ENCODE data around the gene ACSM6.

The ACSM6 gene

GRCh38 chr10:95265572-95265971 lies 71.5 kb downstream of the ACSM6 start:
- Histone ChIP-seq H3K4me1 (ENCODE audit: control insufficient read depth, insufficient read depth, low read length) (peaks cover 10% of the 10 kb centered on the region), H3K27ac (ENCODE audit: insufficient read depth, low read depth, low read length, poor library complexity, severe bottlenecking) (no peak overlapping the region)
- 92 to 96% methylated on average over 8 of the region's 8 CpGs for WGBS, 2 experiments

DNA sequence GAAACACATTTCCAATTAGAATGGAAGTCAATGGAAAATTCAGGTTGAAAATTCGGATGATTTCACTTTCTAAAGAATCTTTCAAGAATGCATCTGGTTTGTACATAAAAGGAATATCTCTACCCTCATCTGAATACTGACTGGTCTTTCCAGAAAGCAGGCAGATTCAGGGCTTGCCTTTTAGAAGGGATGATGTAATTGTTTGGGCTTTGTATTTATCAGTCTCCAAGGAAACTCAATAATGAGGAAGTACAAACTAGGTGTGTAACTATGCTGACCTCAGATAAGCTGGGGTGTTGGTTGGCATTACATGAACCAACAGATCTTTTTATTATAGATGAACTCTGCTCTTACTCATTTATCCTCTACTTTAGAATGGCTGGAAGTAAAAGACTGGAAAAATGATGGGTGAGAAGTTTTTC lies 72.6 kb downstream of the ACSM6 start:
- H3K27me3 ChIP-seq (ENCODE audit: control insufficient read depth, insufficient read depth, low read length, poor library complexity, severe bottlenecking), result no peaks in the 10 kb centered on the region
- H3K36me3 ChIP-seq (ENCODE audit: control insufficient read depth, insufficient read depth, low read length), result no peaks in the 10 kb centered on the region
- H3K4me3 ChIP-seq (ENCODE audit: insufficient read depth, low read depth, low read length), result no peak overlapping the region
- no peak overlapping the region for H3K27ac ChIP-seq (ENCODE audit: insufficient read depth, low read depth, low read length, poor library complexity, severe bottlenecking)
- WGBS, 2 experiments, result 95 to 100% methylated on average over 1 of the region's 1 CpG
- H3K4me1 ChIP-seq (ENCODE audit: control insufficient read depth, insufficient read depth, low read length), result peaks cover 10% of the 10 kb centered on the region
- no peaks in the 10 kb centered on the region for H3K9me3 ChIP-seq (ENCODE audit: control insufficient read depth, low read length)

More at GRCh38 chr10:95265572-95265971, 71.5 kb downstream of the ACSM6 start:
- H3K27me3 ChIP-seq (ENCODE audit: control insufficient read depth, insufficient read depth, low read length, poor library complexity, severe bottlenecking), result no peaks in the 10 kb centered on the region
- no peak overlapping the region for H3K4me3 ChIP-seq (ENCODE audit: insufficient read depth, low read depth, low read length)
- H3K36me3 ChIP-seq (ENCODE audit: control insufficient read depth, insufficient read depth, low read length), result no peaks in the 10 kb centered on the region
- no peaks in the 10 kb centered on the region for H3K9me3 ChIP-seq (ENCODE audit: control insufficient read depth, low read length)

DNA sequence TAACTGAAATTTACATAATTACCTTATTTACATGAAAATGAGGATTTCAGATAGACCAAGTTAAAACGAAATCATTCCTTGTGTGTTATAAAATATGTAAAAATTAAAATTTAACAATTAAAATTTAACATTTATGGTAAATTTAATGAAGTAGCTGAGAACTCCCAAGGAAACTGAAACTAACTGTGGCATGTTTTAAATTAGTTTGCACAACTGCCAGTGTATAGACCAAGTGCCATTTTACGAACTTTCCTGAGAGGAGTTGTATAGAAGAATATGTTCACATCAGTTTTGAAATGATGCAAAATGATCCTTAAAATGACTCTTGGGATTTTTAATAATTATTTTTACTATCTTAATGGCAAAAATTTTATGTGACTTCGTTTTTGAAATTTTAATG lies 73.2 kb downstream of the ACSM6 start:
- Histone ChIP-seq H3K36me3 (ENCODE audit: control insufficient read depth, insufficient read depth, low read length) (no peaks in the 10 kb centered on the region), H3K4me3 (ENCODE audit: insufficient read depth, low read depth, low read length) (no peak overlapping the region), H3K27ac (ENCODE audit: insufficient read depth, low read depth, low read length, poor library complexity, severe bottlenecking) (no peak overlapping the region), H3K27me3 (ENCODE audit: control insufficient read depth, insufficient read depth, low read length, poor library complexity, severe bottlenecking) (no peaks in the 10 kb centered on the region), H3K4me1 (ENCODE audit: control insufficient read depth, insufficient read depth, low read length) (peaks cover 10% of the 10 kb centered on the region), H3K9me3 (ENCODE audit: control insufficient read depth, low read length) (no peaks in the 10 kb centered on the region)
- 97 to 100% methylated on average over 1 of the region's 3 CpGs for WGBS, 2 experiments

GRCh38 chr10:95268438-95268837 lies 74.4 kb downstream of the ACSM6 start:
- H3K4me3 ChIP-seq (ENCODE audit: insufficient read depth, low read depth, low read length), result no peak overlapping the region

DNA sequence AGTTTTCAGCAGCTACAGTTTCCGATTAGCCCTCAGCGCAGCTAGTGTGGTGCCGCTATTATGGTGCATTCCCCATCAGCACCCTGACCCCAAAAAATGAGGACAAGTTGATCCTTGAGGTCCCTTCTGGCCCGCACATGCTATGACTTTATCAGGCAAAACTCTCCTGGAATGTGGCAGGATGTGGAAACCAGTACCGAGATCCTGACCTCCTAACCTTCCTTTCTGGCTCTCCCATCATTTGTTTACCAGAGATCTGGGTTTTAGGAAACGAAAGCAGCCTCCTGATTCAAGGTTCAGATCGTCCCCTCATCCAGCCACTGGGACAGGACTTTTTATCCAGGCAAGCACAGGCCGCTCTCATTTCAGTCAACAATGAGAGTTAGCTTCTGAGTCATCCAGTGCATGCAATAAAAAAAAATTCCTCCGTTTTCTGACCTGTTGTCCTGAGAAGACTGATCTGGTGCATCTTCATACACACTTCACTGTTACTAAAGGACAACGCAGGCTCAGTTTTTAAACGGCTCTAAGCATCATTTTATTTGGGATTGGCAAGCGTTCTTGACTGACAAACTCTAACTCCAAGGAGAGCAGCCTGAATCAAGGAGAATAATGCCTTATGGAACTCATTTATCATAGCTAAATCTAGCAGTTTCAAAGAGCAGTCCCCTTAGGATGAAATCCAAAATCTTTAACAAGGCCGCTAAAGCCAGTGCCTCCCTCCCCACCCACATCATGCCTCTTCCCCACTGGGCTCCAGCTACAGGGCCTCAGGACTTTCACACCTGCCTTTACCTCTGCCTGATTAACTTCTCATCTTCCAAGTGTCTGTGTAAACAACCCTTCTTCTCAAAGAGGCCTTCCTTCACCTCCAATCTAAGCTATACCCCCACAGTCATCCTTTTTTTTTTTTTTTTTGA lies 79.6 kb downstream of the ACSM6 start:
- Histone ChIP-seq H3K9me3 (ENCODE audit: control insufficient read depth, low read length) (no peaks in the 10 kb centered on the region), H3K27me3 (ENCODE audit: control insufficient read depth, insufficient read depth, low read length, poor library complexity, severe bottlenecking) (no peaks in the 10 kb centered on the region), H3K4me3 (ENCODE audit: insufficient read depth, low read depth, low read length) (no peak overlapping the region), H3K27ac (ENCODE audit: insufficient read depth, low read depth, low read length, poor library complexity, severe bottlenecking) (no peak overlapping the region), H3K4me1 (ENCODE audit: control insufficient read depth, insufficient read depth, low read length) (peaks cover 10% of the 10 kb centered on the region), H3K36me3 (ENCODE audit: control insufficient read depth, insufficient read depth, low read length) (no peaks in the 10 kb centered on the region)
- WGBS, 2 experiments, result 91 to 92% methylated on average over 13 of the region's 13 CpGs

More at GRCh38 chr10:95268438-95268837, 74.4 kb downstream of the ACSM6 start:
- H3K27me3 ChIP-seq (ENCODE audit: control insufficient read depth, insufficient read depth, low read length, poor library complexity, severe bottlenecking), result no peaks in the 10 kb centered on the region
- peaks cover 10% of the 10 kb centered on the region for H3K4me1 ChIP-seq (ENCODE audit: control insufficient read depth, insufficient read depth, low read length)
- 69 to 77% methylated on average over 12 of the region's 12 CpGs for whole genome bisulfite sequencing, 2 experiments
- H3K9me3 ChIP-seq (ENCODE audit: control insufficient read depth, low read length), result no peaks in the 10 kb centered on the region
- no peaks in the 10 kb centered on the region for H3K36me3 ChIP-seq (ENCODE audit: control insufficient read depth, insufficient read depth, low read length)
- H3K27ac ChIP-seq (ENCODE audit: insufficient read depth, low read depth, low read length, poor library complexity, severe bottlenecking), result no peak overlapping the region

DNA sequence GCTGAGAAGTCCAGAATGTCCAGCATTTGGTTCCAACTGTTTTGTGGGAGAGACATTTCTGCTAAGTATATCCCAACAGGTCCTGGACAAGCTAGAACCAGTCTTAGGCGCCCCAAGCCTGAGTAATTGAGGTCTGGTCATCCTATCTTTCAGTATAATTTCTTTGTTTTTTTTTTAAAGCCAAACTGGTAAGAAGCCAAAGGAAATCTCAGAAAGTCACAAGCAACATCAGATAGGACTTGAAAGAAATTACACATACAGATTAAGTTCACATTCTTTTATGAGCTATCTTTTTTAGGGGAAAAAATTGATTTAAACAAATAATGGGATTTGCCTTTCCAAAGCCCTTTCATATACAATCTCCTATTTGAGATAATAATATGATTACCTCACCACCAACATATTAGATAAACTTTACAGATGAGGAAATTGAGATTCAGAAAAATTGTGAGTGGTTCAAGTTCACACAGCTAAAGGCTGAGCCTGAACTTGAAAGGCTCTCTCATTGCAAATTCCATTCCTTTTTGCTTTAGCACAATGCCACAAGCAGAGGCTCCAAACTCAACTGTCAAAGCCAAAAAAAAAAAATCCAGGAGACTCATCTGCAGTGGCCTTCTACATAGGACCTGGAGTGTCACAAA lies 81.8 kb downstream of the ACSM6 start:
- Histone ChIP-seq H3K36me3 (ENCODE audit: control insufficient read depth, insufficient read depth, low read length) (no peaks in the 10 kb centered on the region), H3K27ac (ENCODE audit: insufficient read depth, low read depth, low read length, poor library complexity, severe bottlenecking) (no peak overlapping the region), H3K4me1 (ENCODE audit: control insufficient read depth, insufficient read depth, low read length) (peaks cover 10% of the 10 kb centered on the region), H3K9me3 (ENCODE audit: control insufficient read depth, low read length) (no peaks in the 10 kb centered on the region), H3K4me3 (ENCODE audit: insufficient read depth, low read depth, low read length) (no peak overlapping the region), H3K27me3 (ENCODE audit: control insufficient read depth, insufficient read depth, low read length, poor library complexity, severe bottlenecking) (no peaks in the 10 kb centered on the region)
- WGBS, 2 experiments, result 92 to 100% methylated on average over 1 of the region's 1 CpG

- no peak overlapping the region for H3K4me3 ChIP-seq (ENCODE audit: insufficient read depth, low read depth, low read length)
- no peaks in the 10 kb centered on the region for H3K36me3 ChIP-seq (ENCODE audit: control insufficient read depth, insufficient read depth, low read length)
- no peaks in the 10 kb centered on the region for H3K9me3 ChIP-seq (ENCODE audit: control insufficient read depth, low read length)
- peaks cover 10% of the 10 kb centered on the region for H3K4me1 ChIP-seq (ENCODE audit: control insufficient read depth, insufficient read depth, low read length)
- H3K27me3 ChIP-seq (ENCODE audit: control insufficient read depth, insufficient read depth, low read length, poor library complexity, severe bottlenecking), result no peaks in the 10 kb centered on the region
- 91 to 92% methylated on average over 8 of the region's 8 CpGs for WGBS, 2 experiments
- no peak overlapping the region for H3K27ac ChIP-seq (ENCODE audit: insufficient read depth, low read depth, low read length, poor library complexity, severe bottlenecking)
These were observed 82.5 kb downstream of the ACSM6 start for GRCh38 chr10:95276367-95277200.

DNA sequence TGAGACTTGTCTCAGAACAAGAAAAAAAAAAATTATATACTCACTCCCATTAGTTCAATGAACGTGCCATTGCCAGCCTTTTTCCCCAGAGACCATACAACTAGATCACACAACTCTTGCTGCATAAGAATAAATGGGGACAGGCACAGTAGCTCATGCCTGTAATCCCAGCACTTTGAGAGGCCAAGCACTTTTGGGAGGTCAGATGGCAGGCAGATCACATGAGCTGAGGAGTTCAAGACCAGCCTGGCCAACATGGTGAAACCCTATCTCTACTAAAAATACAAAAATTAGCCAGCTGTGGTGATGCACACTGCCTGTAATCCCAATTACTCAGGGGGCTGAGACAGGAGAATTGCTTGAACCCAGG lies 83.1 kb downstream of the ACSM6 start:
- Histone ChIP-seq H3K27me3 (ENCODE audit: control insufficient read depth, insufficient read depth, low read length, poor library complexity, severe bottlenecking) (no peaks in the 10 kb centered on the region), H3K4me3 (ENCODE audit: insufficient read depth, low read depth, low read length) (no peak overlapping the region), H3K4me1 (ENCODE audit: control insufficient read depth, insufficient read depth, low read length) (peaks cover 10% of the 10 kb centered on the region), H3K36me3 (ENCODE audit: control insufficient read depth, insufficient read depth, low read length) (no peaks in the 10 kb centered on the region), H3K9me3 (ENCODE audit: control insufficient read depth, low read length) (no peaks in the 10 kb centered on the region), H3K27ac (ENCODE audit: insufficient read depth, low read depth, low read length, poor library complexity, severe bottlenecking) (no peak overlapping the region)
- WGBS, 2 experiments, result 87 to 89% methylated on average over 1 of the region's 1 CpG

GRCh38 chr10:95277614-95278013 lies 83.6 kb downstream of the ACSM6 start:
- H3K36me3 ChIP-seq (ENCODE audit: control insufficient read depth, insufficient read depth, low read length), result no peaks in the 10 kb centered on the region
- H3K4me3 ChIP-seq (ENCODE audit: insufficient read depth, low read depth, low read length), result no peak overlapping the region
- WGBS, 2 experiments, result 84 to 85% methylated on average over 3 of the region's 3 CpGs
- H3K27me3 ChIP-seq (ENCODE audit: control insufficient read depth, insufficient read depth, low read length, poor library complexity, severe bottlenecking), result no peaks in the 10 kb centered on the region
- H3K27ac ChIP-seq (ENCODE audit: insufficient read depth, low read depth, low read length, poor library complexity, severe bottlenecking), result no peak overlapping the region
- H3K9me3 ChIP-seq (ENCODE audit: control insufficient read depth, low read length), result no peaks in the 10 kb centered on the region
- peaks cover 10% of the 10 kb centered on the region for H3K4me1 ChIP-seq (ENCODE audit: control insufficient read depth, insufficient read depth, low read length)
